ENCODE data around the gene FAM83G.
A peak's percentile ranks its signal among the peaks of the same experiment; 100 is the strongest.
"Not testable (repeated sequence)": the region's sequence is repeated elsewhere in the genome, so short reads cannot be mapped to it uniquely, and the experiment has no call there.

FAM83G gene

DNA sequence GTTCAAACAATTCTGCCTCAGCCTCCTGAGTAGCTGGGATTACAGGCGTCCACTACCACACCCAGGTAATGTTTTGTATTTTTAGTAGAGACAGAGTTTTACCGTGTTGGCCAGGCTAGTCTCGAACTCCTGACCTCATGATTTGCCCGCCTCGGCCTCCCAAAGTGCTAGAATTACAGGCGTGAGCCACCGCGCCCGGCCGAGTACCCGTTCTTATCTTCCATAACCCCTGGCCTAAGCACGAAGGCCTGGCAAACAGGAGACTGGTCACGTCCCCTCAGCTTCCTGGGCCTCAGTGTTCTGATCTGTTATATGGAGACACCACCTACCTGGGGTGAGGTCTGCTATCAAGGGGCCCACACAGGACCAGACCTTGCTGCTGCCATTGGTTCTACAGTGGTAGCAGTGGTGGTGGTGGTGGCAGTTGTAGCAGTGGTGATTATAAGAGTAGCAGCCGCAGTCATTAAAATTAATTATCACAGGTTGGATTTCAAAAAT is 51.3 kb downstream of the FAM83G start:
- no peak for DNase-seq

DNA sequence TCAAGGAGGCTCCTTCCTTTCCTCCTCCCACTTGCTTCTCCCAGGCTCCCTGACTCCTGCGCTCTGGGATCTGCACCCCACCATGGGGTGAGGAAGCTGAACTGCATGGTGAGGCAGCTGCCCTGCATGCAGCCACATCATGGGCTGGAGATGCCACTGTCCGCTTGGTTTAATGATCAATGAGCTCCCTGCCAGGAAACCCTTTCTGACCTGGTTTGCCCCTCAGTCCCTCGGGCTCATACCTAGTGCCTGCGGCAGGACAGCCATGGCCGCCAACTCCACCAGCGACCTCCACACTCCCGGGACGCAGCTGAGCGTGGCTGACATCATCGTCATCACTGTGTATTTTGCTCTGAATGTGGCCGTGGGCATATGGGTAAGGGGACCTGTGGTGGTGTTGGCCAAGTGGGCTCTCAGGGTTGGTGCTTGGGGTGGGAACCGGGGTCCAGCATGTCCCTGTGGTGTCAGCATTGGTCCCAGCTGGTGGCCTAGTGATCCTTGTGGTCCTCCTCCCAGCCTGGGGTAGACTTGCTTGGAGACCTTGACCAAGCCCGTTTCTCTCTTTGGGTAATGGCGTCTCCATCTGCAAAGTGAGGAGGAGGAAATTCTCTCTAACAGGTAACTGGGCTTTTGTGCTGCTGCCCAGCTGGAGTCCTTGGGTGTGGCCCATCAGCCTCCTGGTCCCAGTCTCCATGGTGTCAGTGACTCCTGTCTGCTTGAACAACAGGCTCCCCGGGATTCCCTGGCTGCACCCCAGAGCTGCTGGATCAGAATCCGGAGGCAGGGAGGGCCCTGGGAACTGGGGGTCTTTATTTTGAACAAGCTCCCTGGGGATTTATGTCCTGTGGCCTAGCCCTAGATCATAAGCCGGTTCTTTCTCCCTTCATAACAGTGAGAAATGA is 52.4 kb downstream of the FAM83G start, which contains the start of gene SLC5A10:
SLC5A10 (plus strand) TSS at position 225 of the 902 bp plus-strand sequence; CDS start at position 266, 41 bp downstream.
- no peak for DNase-seq

DNA sequence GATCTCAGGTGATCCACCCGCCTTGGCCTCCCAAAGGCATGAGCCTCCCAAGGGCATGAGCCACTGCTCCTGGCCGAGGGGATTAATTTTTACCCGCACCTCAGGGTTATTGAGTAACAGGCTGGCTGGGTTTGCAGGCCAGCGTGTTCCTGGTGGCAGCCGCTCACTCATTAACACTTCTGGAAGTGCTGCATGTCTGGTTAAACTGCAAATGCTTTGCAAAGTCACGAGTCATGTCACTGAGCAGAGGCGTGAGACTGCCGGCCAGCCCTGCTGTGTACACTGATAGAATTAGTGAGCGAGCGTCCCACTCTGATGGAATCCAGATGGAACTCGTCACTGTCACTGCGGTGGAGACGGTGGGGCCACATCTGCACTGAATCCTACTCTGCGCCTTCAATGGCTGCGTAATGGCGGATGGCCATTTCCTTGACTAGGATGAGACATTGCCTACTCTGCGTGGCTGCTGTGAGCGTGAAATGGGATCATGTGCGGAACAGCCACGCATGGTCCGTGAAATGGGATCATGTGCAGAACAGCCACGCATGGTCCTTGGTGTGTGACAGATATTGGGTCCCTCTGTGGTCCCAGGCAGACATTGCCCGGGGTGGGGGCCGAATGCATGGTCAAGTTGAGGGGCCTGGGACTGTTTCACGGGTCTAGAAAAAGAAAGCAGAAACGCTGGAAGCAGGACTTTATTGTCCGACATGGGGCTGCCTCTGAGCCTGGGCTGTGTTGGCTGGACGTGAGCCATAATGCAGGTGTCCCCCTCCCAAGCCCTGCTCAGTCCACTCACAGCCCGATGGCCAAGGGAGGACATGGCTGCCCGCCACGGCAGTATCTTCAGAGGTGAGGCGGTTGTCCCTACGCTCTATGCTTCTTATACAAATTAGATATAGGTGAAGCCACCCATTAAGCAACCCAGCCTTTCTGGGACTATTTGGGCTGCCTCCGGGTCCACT is 53.3 kb downstream of the FAM83G start:
- DNase-seq, result peak; percentile 33

DNA sequence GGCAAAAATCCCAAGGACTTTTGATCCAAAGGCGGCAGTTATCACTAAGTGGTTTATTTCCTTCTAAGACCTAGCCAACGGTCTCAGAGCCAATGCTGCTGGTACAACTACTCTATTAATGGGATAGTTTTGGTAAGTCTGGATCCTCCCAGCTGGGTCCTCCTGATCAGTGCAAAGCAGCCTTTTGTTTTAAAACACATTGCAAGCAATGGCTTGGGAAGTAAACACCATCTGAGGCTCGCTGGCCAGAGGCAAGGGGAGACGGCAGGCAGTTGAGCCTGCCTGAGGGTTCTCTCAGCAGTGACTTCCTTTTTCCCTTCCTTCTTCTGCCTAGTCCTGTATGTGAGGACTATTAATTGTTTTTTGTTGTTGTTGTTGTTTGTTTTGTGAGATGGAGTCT is 54.2 kb downstream of the FAM83G start:
- DNase-seq, result no peak

DNA sequence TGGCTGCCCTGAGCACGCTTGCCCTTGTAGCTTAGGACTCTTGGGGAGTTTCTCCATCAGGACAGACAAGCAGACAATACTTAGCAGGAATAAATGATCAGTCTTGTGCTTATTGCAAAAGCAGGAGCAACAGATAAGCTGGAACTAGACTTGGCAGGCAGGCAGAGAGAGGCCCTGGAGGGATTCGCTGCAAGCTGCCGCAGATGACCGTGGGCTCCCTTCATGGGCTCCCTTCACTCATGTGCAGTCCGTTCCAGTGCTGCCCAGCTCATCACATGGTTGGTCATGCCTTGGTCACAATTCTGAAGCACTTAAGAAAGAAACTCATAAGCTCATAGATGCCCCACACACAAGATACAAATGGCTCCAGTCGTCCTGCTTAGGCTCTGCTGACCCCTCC is 55.0 kb downstream of the FAM83G start:
- no peak for DNase-seq

DNA sequence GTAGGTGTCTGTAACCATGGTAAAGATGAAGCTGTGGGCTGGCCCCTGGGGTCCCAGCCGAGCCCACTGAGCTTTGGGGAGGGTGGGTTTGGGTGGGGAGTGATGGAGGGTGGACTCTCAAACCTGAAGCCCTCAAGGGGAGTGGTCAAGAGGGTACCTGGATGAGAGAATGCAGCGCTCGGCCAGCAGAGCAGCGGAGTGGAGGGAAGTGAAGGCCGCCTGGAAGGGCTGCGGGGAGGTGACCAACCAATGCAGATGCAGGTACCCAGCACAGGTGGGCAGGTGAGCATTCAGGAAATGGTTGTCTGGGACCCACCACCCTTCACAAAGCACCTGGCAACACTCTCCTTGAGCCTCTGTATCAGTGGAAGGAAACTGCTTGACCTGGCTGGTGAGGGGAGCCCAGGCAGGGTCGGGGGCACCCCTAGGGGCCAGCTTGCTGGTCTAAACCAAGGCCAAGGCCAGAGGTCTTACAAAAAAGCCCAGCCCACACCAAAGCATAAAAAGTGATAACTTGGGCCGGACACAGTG is 56.0 kb downstream of the FAM83G start:
- DNase-seq, result no peak

DNA sequence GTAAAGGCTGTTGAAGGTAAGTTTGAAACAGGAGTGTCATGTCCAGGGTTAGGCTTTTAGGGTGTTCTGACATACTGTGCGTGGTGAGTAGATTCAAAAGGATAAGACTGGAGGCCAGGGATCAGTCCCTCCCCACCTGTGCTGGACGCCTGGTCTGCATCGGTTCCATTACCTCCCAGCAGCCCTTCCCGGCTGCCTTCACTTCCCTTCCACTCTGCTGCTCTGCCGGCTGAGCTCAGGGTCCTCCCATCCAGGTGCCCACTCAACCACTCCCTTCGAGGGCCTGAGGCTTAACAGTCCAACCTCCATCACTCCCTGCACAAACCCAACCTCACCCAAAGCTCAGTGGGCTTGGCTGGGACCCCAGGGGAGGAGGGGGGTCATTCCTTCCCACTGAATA is 56.7 kb downstream of the FAM83G start:
- DNase-seq, result no peak

DNA sequence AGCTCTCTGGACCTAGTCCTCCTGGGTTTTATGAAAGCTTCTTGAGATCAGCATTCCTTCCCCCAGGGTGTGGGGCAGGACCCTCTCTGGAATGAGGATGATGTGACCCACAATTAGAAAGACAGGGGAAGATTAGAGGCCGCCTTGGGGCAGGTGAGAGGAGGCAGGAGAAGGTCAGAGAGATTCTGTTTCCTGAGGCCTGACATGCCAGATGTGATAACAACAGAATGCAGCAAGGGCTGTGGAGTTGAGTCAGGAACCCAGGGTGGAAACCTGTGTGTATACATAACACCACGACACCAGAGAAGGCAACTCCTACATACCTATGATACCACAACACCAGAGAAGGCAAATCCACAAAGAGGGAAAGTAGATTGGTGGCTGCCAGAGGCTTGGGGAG is 58.0 kb downstream of the FAM83G start:
- no peak for DNase-seq

DNA sequence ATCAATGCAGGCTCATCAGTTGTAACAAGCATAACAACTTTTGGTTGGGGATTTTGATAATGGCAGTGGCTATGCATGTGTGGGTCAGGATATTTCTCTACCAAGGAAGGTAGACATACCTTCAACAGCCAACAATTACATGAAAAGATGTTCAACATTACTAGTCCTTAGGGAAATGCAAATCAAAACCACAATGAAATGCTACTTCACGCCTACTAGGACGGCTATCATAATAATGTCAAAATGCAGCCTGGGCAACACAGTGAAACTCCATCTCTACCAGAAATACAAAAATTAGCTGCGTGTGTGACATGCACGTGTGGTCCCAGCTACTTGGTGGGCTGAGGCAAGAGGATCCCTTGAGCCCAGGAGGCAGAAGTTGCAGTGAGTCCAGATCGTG is 59.9 kb downstream of the FAM83G start:
- no peak for DNase-seq

DNA sequence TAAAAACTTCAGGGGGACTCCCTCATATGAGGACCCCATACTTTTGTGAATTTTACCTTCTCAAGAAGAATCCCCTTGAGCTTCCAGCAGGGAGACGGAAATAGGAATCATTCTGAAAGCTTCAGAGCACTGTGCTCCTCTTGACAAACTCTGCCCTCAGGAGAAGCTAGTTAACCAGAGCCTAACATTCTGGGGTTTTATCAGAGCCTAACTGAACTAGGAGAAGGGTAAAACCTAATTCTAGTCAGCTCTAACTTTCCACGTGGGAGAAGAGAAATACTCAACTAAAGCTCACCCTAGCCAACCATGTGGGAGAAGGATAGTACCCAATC is 65.9 kb downstream of the FAM83G start:
- no peak for DNase-seq

DNA sequence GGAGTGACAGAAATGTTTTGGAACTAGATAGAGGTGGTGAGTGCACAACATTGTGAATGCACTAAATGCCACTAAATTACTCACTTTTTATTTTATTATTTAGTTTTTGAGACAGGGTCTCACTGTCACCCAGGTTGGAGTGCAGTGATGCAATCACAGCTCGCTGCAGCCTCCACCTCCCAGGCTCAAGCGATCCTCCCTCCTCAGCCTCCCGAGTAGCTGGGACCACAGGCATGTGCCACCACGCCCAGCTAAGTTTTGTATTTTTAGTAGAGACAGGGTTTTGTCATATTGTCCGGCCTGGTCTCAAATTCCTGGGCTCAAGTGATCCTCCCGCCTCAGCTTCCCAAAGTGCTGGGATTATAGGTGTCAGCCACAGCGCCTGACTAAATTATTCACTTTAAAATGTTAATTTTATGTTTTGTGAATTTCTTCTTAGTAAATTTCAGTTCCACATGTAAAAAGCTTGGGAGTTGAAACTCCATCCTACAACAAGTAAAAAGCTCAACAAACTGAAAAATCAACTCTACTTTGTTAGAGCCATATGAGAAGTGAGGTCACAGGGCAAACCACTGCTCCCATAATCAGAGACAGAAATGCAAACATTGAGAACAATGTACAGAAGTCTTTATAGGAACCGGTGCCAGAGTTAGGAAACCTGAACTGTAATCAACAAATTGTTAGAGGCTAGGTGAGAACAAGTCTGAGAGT is 66.4 kb downstream of the FAM83G start:
- DNase-seq, result no peak

DNA sequence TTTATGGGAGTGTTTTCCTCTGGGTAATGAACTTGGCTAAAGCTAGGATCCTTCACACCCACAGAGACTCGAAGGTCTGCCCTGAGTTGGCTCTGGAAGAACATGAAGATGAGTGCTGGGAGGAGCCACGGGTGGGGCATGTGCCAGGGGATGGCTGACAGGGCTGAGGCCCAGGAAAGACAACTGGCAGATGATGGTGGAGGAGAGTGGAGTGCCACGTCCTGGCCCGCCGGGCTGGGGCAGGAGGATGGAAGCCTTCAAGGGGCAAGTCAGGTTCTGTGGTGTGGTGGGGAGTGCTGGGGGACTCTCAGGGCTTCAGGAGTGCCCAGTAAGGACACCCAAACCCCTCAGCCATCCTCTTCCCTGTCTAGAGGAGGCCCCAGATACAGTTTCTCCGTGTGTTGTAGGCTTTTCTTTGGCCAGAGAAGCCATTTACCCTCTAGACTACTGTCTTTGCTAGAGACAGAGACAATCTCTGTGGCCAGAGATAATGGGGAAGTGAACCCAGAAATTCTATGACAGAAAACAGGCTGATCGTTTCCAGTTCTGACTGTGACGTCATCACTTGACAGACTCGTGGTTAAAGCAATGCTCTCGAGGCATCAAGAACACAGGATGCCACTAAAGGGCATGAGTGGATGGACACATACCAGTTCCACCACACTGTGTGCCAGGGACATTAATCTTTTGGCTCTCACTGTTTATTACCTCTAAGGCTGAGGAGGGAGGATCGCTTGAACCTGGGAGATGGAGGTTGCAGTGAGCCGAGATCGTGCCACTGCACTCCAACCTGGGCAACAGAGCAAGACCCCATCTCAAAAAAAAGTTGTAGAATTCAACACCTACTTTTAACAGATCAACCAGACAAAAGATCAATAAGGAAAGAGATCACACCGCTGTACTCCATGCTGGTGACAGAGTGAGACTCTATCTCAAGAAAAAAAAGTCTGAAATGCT is 71.2 kb downstream of the FAM83G start:
- no peak for DNase-seq

DNA sequence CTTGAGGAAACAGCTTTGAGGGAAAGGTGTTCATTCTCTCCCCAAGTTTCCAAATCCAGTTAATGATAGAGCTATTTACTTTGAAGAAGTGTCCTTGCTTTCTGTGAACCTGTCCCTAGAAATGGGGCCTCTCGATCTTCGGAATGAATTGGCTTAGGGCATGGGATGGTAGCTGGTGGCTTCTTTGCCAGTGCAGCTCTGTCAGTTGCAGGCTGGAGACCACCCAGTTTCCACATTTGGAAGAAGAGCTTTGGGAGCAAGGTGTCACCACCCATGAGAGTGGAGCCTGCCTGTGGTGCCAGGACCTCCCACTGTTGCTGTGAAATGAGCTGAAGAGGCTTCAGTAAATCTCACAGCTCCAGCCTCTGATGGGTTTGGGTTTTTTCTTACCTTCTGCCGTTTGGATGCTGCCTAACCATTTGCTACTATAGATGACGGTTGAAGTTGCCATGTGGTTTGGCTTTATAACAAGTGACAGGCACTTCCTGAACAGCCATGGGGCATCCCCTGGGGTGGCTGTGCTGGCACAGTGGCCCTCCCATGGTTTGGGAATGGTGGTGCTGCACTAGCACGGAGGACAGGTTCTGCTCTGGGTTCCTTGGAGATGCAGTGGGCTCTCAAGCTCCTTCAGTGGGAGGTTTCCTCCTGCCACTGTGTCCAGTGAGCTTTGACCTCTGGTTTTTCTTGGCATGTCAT is 72.1 kb downstream of the FAM83G start:
- DNase-seq, result no peak

DNA sequence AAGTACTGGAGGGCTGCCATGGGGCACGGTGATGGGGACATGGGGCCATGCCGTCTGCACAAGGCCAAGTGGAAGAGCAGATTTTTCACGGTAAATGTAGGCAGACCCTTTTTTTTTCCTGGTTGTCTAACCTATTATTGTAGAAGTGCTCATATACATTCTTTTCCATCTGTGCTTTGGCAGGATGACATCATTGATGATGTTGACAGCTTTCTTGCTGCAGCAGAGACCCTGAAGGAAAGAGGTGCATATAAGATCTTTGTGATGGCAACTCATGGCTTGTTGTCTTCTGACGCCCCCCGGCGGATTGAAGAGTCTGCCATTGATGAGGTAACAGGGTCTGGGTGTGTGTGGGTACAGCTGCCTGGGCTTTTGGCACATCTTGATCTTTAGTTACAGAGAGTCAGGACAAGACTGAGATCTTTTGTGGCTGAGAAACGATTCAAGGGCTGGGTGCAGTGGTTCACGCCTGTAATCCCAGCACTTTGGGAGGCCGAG is 75.9 kb downstream of the FAM83G start:
- DNase-seq, result no peak

DNA sequence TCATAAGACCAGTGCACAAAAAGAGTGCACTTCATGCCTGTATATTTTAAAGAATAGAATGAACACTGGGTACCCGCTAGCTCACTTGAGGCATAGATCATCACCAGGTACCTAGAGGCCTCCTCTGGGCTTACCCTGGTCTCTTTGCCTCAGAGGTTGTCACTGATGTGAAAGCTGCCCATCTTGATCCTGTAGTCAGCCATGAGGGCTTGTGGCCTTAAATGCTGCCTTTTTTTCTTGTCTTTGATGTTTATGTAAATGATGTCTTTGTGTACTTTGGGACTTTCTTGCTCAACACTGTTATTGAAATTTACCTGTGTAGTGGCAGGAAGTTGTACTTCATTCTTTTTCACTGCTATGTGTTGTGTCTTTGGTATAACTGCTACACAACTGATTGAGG is 79.4 kb downstream of the FAM83G start:
- no peak for DNase-seq

DNA sequence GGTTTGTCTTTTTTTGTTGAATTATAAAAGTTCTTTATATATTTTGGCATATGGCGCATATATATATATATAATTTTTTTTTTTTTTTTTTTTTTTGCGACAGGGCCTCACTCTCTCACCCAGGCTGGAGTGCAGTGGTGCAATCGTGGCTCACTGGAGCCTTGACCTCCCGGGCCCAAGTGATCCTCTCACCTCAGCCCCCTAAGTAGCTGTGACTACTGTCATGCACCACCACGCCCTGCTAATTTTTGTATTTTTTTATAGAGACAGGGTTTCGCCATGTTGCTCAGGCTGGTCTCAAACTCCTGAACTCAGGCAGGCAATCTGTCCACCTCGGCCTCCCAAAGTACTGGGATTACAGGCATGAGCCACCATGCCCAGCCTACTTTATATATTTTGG is 82.0 kb downstream of the FAM83G start:
- DNase-seq, result not testable (repeated sequence)

DNA sequence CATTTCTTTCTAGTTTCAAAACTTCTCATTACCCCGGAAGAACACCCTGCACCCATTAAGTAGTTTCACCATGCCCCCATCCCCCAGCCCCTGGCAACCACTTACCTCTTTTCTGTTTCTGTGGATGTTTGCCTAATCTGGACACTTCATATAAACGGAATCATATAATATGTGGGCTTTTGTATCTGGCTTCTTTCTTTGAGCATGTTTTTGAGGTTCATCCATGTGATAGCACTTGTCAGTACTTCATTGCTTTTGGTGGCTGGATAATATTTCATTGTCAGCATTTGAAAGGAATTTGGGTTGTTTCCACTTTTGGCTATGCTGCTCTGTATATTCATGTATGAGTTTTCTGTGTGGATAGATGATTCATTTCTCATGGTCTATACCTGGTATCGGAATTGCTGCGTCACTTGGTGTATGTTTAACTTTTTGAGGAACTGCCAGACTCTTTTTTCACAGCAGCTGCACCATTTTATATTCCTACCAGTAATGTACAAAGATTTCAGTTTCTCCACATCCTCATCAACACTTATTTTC is 82.6 kb downstream of the FAM83G start:
- DNase-seq, result no peak

DNA sequence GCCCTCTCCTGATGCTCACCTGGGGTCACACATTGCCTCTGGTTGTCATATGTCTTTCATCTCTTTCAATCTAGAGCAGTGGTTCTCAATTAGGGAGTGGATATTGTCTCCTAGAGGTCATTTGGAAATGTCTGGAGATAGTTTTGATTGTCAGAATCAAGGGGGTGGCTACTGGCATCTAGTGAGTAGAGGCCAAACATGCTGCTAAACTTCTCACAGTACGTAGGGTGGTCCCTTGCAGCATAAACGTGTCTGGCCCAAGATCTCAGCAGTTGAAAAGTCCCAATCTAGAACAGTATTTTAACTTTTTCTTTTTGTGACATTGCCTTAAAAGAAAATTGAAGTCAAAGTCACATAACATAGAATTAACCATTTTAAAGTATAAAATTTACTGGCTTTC is 83.1 kb downstream of the FAM83G start:
- no peak for DNase-seq

DNA sequence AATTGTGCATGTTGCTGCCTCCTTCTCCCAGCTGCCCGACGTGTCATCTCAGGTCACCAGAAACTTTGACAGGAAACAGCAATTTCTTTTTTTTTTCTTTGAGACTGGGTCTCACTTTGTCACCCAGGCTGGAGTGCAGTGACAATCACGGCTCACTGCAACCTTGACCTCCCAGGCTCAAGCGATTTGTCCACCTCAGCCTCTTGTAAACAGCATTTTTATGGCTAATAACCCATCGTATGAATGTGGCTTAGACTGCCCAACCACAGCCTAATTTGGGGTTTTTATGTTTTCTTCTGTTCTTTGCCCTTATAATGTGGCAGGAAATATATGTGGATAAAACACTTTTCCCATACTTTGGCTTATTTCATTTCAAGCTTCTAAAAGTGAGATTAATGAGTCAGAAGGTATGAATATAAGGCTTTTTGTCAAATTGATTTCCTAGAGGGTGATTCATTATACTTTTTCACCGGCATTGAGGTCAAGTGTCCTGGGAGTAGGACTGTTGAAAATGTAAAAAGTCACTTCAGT is 83.6 kb downstream of the FAM83G start:
- no peak for DNase-seq

DNA sequence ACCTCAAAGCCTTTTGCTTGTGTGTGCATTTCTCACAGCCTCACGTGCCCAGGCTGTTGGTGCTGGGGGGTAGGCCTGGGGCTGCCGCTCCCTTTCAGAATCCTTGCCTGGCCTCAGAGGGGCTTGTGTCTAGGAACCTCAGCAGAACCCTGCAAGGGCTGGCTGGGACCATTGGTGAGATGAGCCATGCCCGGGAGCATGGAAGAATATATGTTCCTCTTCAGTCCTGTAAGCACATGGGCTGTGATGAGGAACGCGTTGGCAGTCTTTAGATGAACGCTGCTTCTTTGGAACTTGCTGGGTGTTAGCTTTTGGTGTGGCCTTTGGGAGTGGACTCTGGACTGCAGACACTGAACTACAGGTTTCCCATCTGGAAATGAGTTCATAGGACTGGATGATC is 84.6 kb downstream of the FAM83G start:
- no peak for DNase-seq

All from right kidney (tissue), 1 donor.